ELF-1 (cell line): ENCODE data around the gene LRRC72.
"Not testable (repeated sequence)": the region's sequence is repeated elsewhere in the genome, so short reads cannot be mapped to it uniquely, and the experiment has no call there.

Experiments
- DNase-seq: peaks from one replicate; pipeline ENCODE4 v3.0.0-alpha.2; 2016; ENCODE audit warnings: low read depth, low spot score

Gene LRRC72

GRCh38 chr7:16528520-16528919, 1.9 kb downstream of the LRRC72 start:
- no peak for DNase-seq

- DNase-seq, result no peak
Measured at GRCh38 chr7:16529697-16530096, 3.1 kb downstream of the LRRC72 start.

GRCh38 chr7:16531707-16532106, 5.1 kb downstream of the LRRC72 start:
- DNase-seq, result no peak

GRCh38 chr7:16532272-16532671, 5.6 kb downstream of the LRRC72 start:
- DNase-seq, result no peak

- no peak for DNase-seq
Measured at GRCh38 chr7:16535500-16535899, 8.9 kb downstream of the LRRC72 start.

- DNase-seq, result not testable (repeated sequence)
Measured at GRCh38 chr7:16540559-16540958, 13.9 kb downstream of the LRRC72 start.

- peak; percentile 23 for DNase-seq
Measured at GRCh38 chr7:16542401-16542800, 15.8 kb downstream of the LRRC72 start.

GRCh38 chr7:16543456-16543855, 16.8 kb downstream of the LRRC72 start:
- no peak for DNase-seq

GRCh38 chr7:16546921-16547505, 20.4 kb downstream of the LRRC72 start:
- DNase-seq, result no peak

GRCh38 chr7:16548428-16548827, 21.8 kb downstream of the LRRC72 start:
- no peak for DNase-seq

- no peak for DNase-seq
Measured at GRCh38 chr7:16550671-16551070, 24.0 kb downstream of the LRRC72 start.

- no peak for DNase-seq
Measured at GRCh38 chr7:16554518-16555236, 28.1 kb downstream of the LRRC72 start.

GRCh38 chr7:16556359-16556758, 29.7 kb downstream of the LRRC72 start:
- DNase-seq, result no peak

- DNase-seq, result no peak
Measured at GRCh38 chr7:16558761-16559302, 32.2 kb downstream of the LRRC72 start.

GRCh38 chr7:16559497-16560179, 33.0 kb downstream of the LRRC72 start:
- no peak for DNase-seq

- DNase-seq, result peak; percentile 50
Measured at GRCh38 chr7:16561943-16562342, 35.3 kb downstream of the LRRC72 start.

- DNase-seq, result no peak
Measured at GRCh38 chr7:16562456-16563220, 36.0 kb downstream of the LRRC72 start.

GRCh38 chr7:16563281-16564022, 36.8 kb downstream of the LRRC72 start:
- DNase-seq, result no peak

GRCh38 chr7:16564023-16564380, 37.4 kb downstream of the LRRC72 start:
- DNase-seq, result no peak

- DNase-seq, result peak; percentile 36
Measured at GRCh38 chr7:16564909-16565426, 38.3 kb downstream of the LRRC72 start.

- no peak for DNase-seq
Measured at GRCh38 chr7:16571941-16572340, 45.3 kb downstream of the LRRC72 start.
